Measurements from ENCODE around the gene TRAK2. TPM values are rescaled to one million over a fixed set of nuclear protein-coding genes. Genes with fewer than 3 reads are reported as not detected.
"Not testable (repeated sequence)": the region's sequence is repeated elsewhere in the genome, so short reads cannot be mapped to it uniquely, and the experiment has no call there.

The TRAK2 gene
- total RNA-seq, 4 donors from 2014 or later = 14.3 to 45.4 (median 20.3) TPM

- no peak for DNase-seq (ENCODE audit: low spot score in 2 of 2)
- WGBS = 94% methylated on average over 8 of the region's 8 CpGs
- no peaks in the 10 kb centered on the region for H3K4me1 ChIP-seq
- no peak overlapping the region for H3K27ac ChIP-seq
- H3K27me3 ChIP-seq = no peaks in the 10 kb centered on the region
- H3K9me3 ChIP-seq = no peaks in the 10 kb centered on the region
- H3K4me3 ChIP-seq = no peak overlapping the region
- TF ChIP-seq CTCF (IDR thresholded peaks at IDR 0.05) (no peak), POLR2AphosphoS5 (IDR thresholded peaks at IDR 0.05) (no peak), POLR2A (IDR thresholded peaks at IDR 0.05) (no peak), EP300 (IDR thresholded peaks at IDR 0.05) (no peak)
- H3K36me3 ChIP-seq = peaks cover 30% of the 10 kb centered on the region
These were observed 54.7 kb downstream of the TRAK2 start for GRCh38 chr2:201396595-201396994.

GRCh38 chr2:201383136-201383535, 68.1 kb downstream of the TRAK2 start:
- no peaks in the 10 kb centered on the region for H3K27me3 ChIP-seq
- no peaks in the 10 kb centered on the region for H3K4me1 ChIP-seq
- TF ChIP-seq EP300 (IDR thresholded peaks at IDR 0.05) (no peak), POLR2AphosphoS5 (IDR thresholded peaks at IDR 0.05) (no peak), POLR2A (IDR thresholded peaks at IDR 0.05) (no peak), CTCF (IDR thresholded peaks at IDR 0.05) (no peak)
- no peak overlapping the region for H3K4me3 ChIP-seq
- H3K27ac ChIP-seq = no peak overlapping the region
- H3K36me3 ChIP-seq = peaks cover 57% of the 10 kb centered on the region
- no peaks in the 10 kb centered on the region for H3K9me3 ChIP-seq
- no peak for DNase-seq (ENCODE audit: low spot score in 2 of 2)
- WGBS = 38% methylated on average over 1 of the region's 1 CpG

- DNase-seq (ENCODE audit: low spot score in 2 of 2) = no peak
- no peak for TF ChIP-seq POLR2AphosphoS5 (IDR thresholded peaks at IDR 0.05)
- no peak for TF ChIP-seq POLR2A (IDR thresholded peaks at IDR 0.05)
- no peak for TF ChIP-seq CTCF (IDR thresholded peaks at IDR 0.05)
- no peak for TF ChIP-seq EP300 (IDR thresholded peaks at IDR 0.05)
- Histone ChIP-seq H3K36me3 (peaks cover 29% of the 10 kb centered on the region), H3K27ac (no peak overlapping the region), H3K9me3 (no peaks in the 10 kb centered on the region), H3K4me3 (no peak overlapping the region), H3K4me1 (no peaks in the 10 kb centered on the region), H3K27me3 (no peaks in the 10 kb centered on the region)
- 83% methylated on average over 5 of the region's 5 CpGs for WGBS
These were observed 72.5 kb downstream of the TRAK2 start for GRCh38 chr2:201378496-201379397.

- DNase-seq (ENCODE audit: low spot score in 2 of 2) = no peak
- Histone ChIP-seq H3K27me3 (no peaks in the 10 kb centered on the region), H3K4me3 (no peak overlapping the region), H3K36me3 (peaks cover 21% of the 10 kb centered on the region), H3K9me3 (no peaks in the 10 kb centered on the region), H3K27ac (no peak overlapping the region), H3K4me1 (no peaks in the 10 kb centered on the region)
- WGBS = 92% methylated on average over 3 of the region's 3 CpGs
- TF ChIP-seq POLR2AphosphoS5 (IDR thresholded peaks at IDR 0.05) (no peak), POLR2A (IDR thresholded peaks at IDR 0.05) (no peak)
These were observed 74.0 kb downstream of the TRAK2 start for GRCh38 chr2:201377218-201377617.

GRCh38 chr2:201369775-201370174, 81.5 kb downstream of the TRAK2 start:
- no peak for DNase-seq (ENCODE audit: low spot score in 2 of 2)
- H3K4me3 ChIP-seq = no peak overlapping the region

GRCh38 chr2:201369318-201369717, 81.9 kb downstream of the TRAK2 start:
- H3K27ac ChIP-seq; DNase-seq (ENCODE audit: low spot score in 2 of 2); H3K4me1 ChIP-seq; H3K27me3 ChIP-seq; H3K4me3 ChIP-seq; H3K36me3 ChIP-seq; H3K9me3 ChIP-seq: not testable (repeated sequence)
- 96% methylated on average over 6 of the region's 8 CpGs for WGBS

More at GRCh38 chr2:201369775-201370174, 81.5 kb downstream of the TRAK2 start:
- Histone ChIP-seq H3K4me1 (no peaks in the 10 kb centered on the region), H3K9me3 (no peaks in the 10 kb centered on the region), H3K36me3 (peaks cover 5% of the 10 kb centered on the region), H3K27ac (no peak overlapping the region), H3K27me3 (no peaks in the 10 kb centered on the region)
- 100% methylated on average over 3 of the region's 11 CpGs for WGBS
- TF ChIP-seq CTCF (IDR thresholded peaks at IDR 0.05) = no peak
- no peak for TF ChIP-seq POLR2AphosphoS5 (IDR thresholded peaks at IDR 0.05)
- TF ChIP-seq EP300 (IDR thresholded peaks at IDR 0.05) = no peak
- no peak for TF ChIP-seq POLR2A (IDR thresholded peaks at IDR 0.05)
